GM12878 (cell line): Measurements from ENCODE around the gene IGFLR1.

Experiments used
- ETV6 ChIP-seq, 2 experiments: fragments of 450-650 bp in 1 of 2; IDR thresholded peaks in 1 of 2; conservative IDR thresholded peaks in 1 of 2; 2 replicates each; pipeline ENCODE4 v1.6.1; 2014; ENCODE audit warnings: antibody characterized with exemption in 1 of 2, borderline replicate concordance in 1 of 2, low read depth in 1 of 2, mild to moderate bottlenecking in 1 of 2, moderate library complexity in 1 of 2
- JUNB ChIP-seq: IDR thresholded peaks from 2 replicates; pipeline ENCODE4 v1.6.1; 2016; ENCODE audit warnings: antibody characterized with exemption, mild to moderate bottlenecking
- KDM1A ChIP-seq: fragments of 200-600 bp; sonication (generic); IDR thresholded peaks from 2 replicates; pipeline ENCODE4 v1.6.1; 2016; ENCODE audit warnings: borderline replicate concordance
- MXI1 ChIP-seq: fragments of 150-350 bp; IDR thresholded peaks from 2 replicates; pipeline ENCODE4 v1.6.1; 2011; ENCODE audit warnings: low read depth, mild to moderate bottlenecking, inconsistent platforms, low read length, improper control_type of control experiment
- NFIC ChIP-seq: IDR thresholded peaks from 2 replicates; pipeline ENCODE4 v1.6.1; 2012; ENCODE audit warnings: low read depth, mild to moderate bottlenecking, inconsistent platforms, low read length, moderate library complexity
- PML ChIP-seq: IDR thresholded peaks from 2 replicates; pipeline ENCODE4 v1.6.1; 2012; ENCODE audit warnings: low read length, inconsistent platforms
- POLR2A ChIP-seq: IDR thresholded peaks from 2 replicates; pipeline ENCODE4 v1.6.1; 2011; ENCODE audit warnings: low read depth, mild to moderate bottlenecking, low read length
- POLR2AphosphoS5 ChIP-seq: IDR thresholded peaks from 2 replicates; pipeline ENCODE4 v1.6.1; 2011; ENCODE audit warnings: mild to moderate bottlenecking, low read length, inconsistent platforms
- RAD21 ChIP-seq: IDR thresholded peaks from 2 replicates; pipeline ENCODE4 v1.6.1; 2011; ENCODE audit warnings: mild to moderate bottlenecking, low read depth, low read length, moderate library complexity; ENCODE audit not compliant: insufficient read depth
- SMC3 ChIP-seq: IDR thresholded peaks from 2 replicates; pipeline ENCODE4 v1.6.1; 2011; ENCODE audit warnings: low read length, improper control_type of control experiment, borderline replicate concordance
- TCF7 ChIP-seq: IDR thresholded peaks from 2 replicates; pipeline ENCODE4 v1.6.1; 2014; ENCODE audit warnings: antibody characterized with exemption, borderline replicate concordance
- YY1 ChIP-seq: IDR thresholded peaks from 2 replicates; pipeline ENCODE4 v1.6.1; 2011; ENCODE audit warnings: low read depth, mild to moderate bottlenecking, low read length
- TF ChIP-seq, protein P1 (sequence below), 3 experiments: IDR thresholded peaks in 2 of 3; conservative IDR thresholded peaks in 1 of 3; 2 replicates each; pipeline ENCODE4 v1.5.1; 2011; ENCODE audit warnings: low read depth in 3 of 3, low read length in 3 of 3, mild to moderate bottlenecking in 3 of 3, control low read depth in 2 of 3, moderate library complexity in 2 of 3, inconsistent platforms in 1 of 3, mixed read lengths in 1 of 3; ENCODE audit not compliant: control insufficient read depth in 2 of 3, insufficient read depth in 1 of 3; ENCODE audit errors: extremely low read depth in 1 of 3

DNA sequence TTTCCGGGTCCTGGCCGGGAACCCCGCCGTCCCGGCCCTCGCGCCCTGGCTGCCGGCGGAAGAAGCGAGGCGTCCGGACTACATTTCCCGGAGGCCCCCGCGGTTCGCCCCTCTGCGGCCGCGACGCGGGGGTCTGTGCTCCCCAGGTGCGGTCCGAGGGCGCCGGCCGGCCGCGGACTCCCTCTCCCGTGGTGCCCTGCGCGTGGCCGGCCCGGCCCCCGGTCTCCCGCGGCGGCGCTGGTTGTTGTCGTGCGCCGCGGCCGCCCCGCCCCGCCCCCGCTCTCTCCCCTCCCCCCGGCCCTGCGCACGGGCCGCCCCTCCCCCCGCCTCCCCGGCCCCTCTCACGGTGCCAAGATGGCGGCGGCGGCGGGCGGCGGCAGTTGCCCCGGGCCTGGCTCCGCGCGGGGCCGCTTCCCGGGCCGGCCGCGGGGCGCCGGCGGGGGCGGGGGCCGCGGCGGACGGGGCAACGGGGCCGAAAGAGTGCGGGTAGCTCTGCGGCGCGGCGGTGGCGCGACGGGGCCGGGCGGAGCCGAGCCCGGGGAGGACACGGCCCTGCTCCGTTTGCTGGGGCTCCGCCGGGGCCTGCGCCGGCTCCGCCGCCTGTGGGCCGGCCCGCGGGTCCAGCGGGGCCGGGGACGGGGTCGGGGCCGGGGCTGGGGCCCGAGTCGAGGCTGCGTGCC is 24.4 kb downstream of the IGFLR1 start, which contains the start of gene KMT2B:
- TF ChIP-seq, protein P1, sequence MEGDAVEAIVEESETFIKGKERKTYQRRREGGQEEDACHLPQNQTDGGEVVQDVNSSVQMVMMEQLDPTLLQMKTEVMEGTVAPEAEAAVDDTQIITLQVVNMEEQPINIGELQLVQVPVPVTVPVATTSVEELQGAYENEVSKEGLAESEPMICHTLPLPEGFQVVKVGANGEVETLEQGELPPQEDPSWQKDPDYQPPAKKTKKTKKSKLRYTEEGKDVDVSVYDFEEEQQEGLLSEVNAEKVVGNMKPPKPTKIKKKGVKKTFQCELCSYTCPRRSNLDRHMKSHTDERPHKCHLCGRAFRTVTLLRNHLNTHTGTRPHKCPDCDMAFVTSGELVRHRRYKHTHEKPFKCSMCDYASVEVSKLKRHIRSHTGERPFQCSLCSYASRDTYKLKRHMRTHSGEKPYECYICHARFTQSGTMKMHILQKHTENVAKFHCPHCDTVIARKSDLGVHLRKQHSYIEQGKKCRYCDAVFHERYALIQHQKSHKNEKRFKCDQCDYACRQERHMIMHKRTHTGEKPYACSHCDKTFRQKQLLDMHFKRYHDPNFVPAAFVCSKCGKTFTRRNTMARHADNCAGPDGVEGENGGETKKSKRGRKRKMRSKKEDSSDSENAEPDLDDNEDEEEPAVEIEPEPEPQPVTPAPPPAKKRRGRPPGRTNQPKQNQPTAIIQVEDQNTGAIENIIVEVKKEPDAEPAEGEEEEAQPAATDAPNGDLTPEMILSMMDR (IDR thresholded peaks at IDR 0.05 in 2 of 3, conservative IDR thresholded peaks at IDR 0.05 in 1 of 3; ENCODE audit: control insufficient read depth in 2 of 3, extremely low read depth in 1 of 3, insufficient read depth in 1 of 3, low read depth in 3 of 3, low read length in 3 of 3), result no peak
- TF ChIP-seq TCF7 (no peak), RAD21 (no peak), POLR2AphosphoS5 (no peak), POLR2A (peak; percentile 26), JUNB (no peak), KDM1A (no peak), YY1 (peak; percentile 76), SMC3 (no peak; the same call in 1 of the 2 replicates), PML (no peak), ETV6 (conservative IDR thresholded peaks at IDR 0.05 in 1 of 2, IDR thresholded peaks at IDR 0.05 in 1 of 2; ENCODE audit: borderline replicate concordance in 1 of 2, low read depth in 1 of 2) (no peak), NFIC (no peak), MXI1 (no peak; the same call in 1 of the 2 replicates)
